ENCODE data around the gene VASP. TPM values are rescaled to one million over a fixed set of nuclear protein-coding genes. Genes with fewer than 3 reads are reported as not detected.
A peak's percentile ranks its signal among the peaks of the same experiment; 100 is the strongest.

Gene VASP
- total and polyA plus RNA-seq, 2 of the 13 experiments (the other 11 are each of a cell fraction or from before 2014, with no cell fraction given), result 41.8 to 67.1 TPM

GRCh38 chr19:45506989-45507871 lies at the start of gene VASP (continued):
- no peak; the same call in 1 of the 2 replicates for TF ChIP-seq E2F2 (CRISPR knock-in tag; IDR thresholded peaks at IDR 0.05; ENCODE audit: borderline replicate concordance)
- TF ChIP-seq ZNF557 (CRISPR knock-in tag; IDR thresholded peaks at IDR 0.05), result no peak
- peak; percentile 17; the same call in 1 of the 2 replicates for TF ChIP-seq ZNF652 (CRISPR knock-in tag; IDR thresholded peaks at IDR 0.05; ENCODE audit: borderline replicate concordance, low read depth)
- peak; percentile 44; the same call in 1 of the 2 replicates for TF ChIP-seq GABPB1 (CRISPR knock-in tag; IDR thresholded peaks at IDR 0.05)
- TF ChIP-seq MLLT10 (CRISPR knock-in tag; IDR thresholded peaks at IDR 0.05), result no peak
- TF ChIP-seq KDM6A (CRISPR knock-in tag; IDR thresholded peaks at IDR 0.05; ENCODE audit: low read depth), result 0 out of 2 replicates have a peak, but pooled peaks have one; percentile 12
- TF ChIP-seq ZNF687 (CRISPR knock-in tag; IDR thresholded peaks at IDR 0.05), result peak; percentile 55
- no peak for TF ChIP-seq ZNF333 (CRISPR knock-in tag; IDR thresholded peaks at IDR 0.05; ENCODE audit: borderline replicate concordance)
- peak; percentile 75 for TF ChIP-seq NFAT5 (CRISPR knock-in tag; IDR thresholded peaks at IDR 0.05)
- TF ChIP-seq TGIF2 (CRISPR knock-in tag; IDR thresholded peaks at IDR 0.05), result no peak
- TF ChIP-seq GATA4 (IDR thresholded peaks at IDR 0.05; ENCODE audit: borderline replicate concordance, low read depth), result peak; percentile 75; the same call in 1 of the 2 replicates
- no peak for TF ChIP-seq MBNL3 (CRISPR knock-in tag; conservative IDR thresholded peaks at IDR 0.05)
- TF ChIP-seq ZNF891 (CRISPR knock-in tag; IDR thresholded peaks at IDR 0.05), result no peak
- TF ChIP-seq ZNF879 (CRISPR knock-in tag; IDR thresholded peaks at IDR 0.05), result 0 out of 2 replicates have a peak, but pooled peaks have one; percentile 32
- TF ChIP-seq THAP9 (CRISPR knock-in tag; IDR thresholded peaks at IDR 0.05; ENCODE audit: borderline replicate concordance), result no peak
